CD8-positive, alpha-beta memory T cell (primary cell): ENCODE data around the gene CCT7. TPM values are rescaled to one million over a fixed set of nuclear protein-coding genes. Genes with fewer than 3 reads are reported as not detected.
A peak's percentile ranks its signal among the peaks of the same experiment; 100 is the strongest.

ENCODE experiments used
- CTCF ChIA-PET: fragments of 350-600 bp; sonication (Branson Sonifier 250); formaldehyde crosslinking; loops from one replicate; lab custom pipeline; 2021; ENCODE audit warnings: antibody characterized with exemption; lab: Charles Lee
- POLR2A ChIA-PET: fragments of 350-600 bp; sonication (Branson Sonifier 250); formaldehyde crosslinking; loops from one replicate; lab custom pipeline; 2021; ENCODE audit warnings: antibody characterized with exemption; lab: Charles Lee
- DNase-seq, 5 donors: peaks; one replicate each; pipeline versions ENCODE4 v3.0.0 to v3.0.0-alpha.2; 2020 to 2022; ENCODE audit warnings: mixed read lengths in 1 of 5
- H3K27ac ChIP-seq: one replicate; pipeline ENCODE4 v1.7.0; 2013; ENCODE audit warnings: low read depth, mild to moderate bottlenecking, low read length, moderate library complexity
- H3K27me3 ChIP-seq: 2 replicates; pipeline ENCODE4 v1.7.0; 2013; ENCODE audit warnings: low read length, mild to moderate bottlenecking; ENCODE audit not compliant: insufficient read depth, poor library complexity, severe bottlenecking
- H3K36me3 ChIP-seq: 2 replicates; pipeline ENCODE4 v1.7.0; 2013; ENCODE audit warnings: mild to moderate bottlenecking, low read length, moderate library complexity; ENCODE audit not compliant: insufficient read depth
- H3K4me1 ChIP-seq: 2 replicates; pipeline ENCODE4 v1.7.0; 2013; ENCODE audit warnings: mild to moderate bottlenecking, low read length, moderate library complexity; ENCODE audit not compliant: insufficient read depth
- H3K4me3 ChIP-seq: 2 replicates; pipeline ENCODE4 v1.7.0; 2013; ENCODE audit warnings: mild to moderate bottlenecking, low read length
- H3K9me3 ChIP-seq: 2 replicates; pipeline ENCODE4 v1.7.0; 2013; ENCODE audit warnings: mild to moderate bottlenecking, low read length
- H3K27ac Mint-ChIP-seq, 8 donors: one replicate each; pipeline ENCODE4 v1.8.0; 2020 to 2021; ENCODE audit warnings: mixed read lengths in 8 of 8, mild to moderate bottlenecking in 6 of 8, inconsistent platforms in 3 of 8, moderate library complexity in 3 of 8
- H3K27me3 Mint-ChIP-seq, 2 donors: one replicate each; pipeline ENCODE4 v1.8.0; 2020 to 2021; ENCODE audit warnings: mixed read lengths in 2 of 2, mild to moderate bottlenecking in 1 of 2, moderate library complexity in 1 of 2
- H3K36me3 Mint-ChIP-seq, 3 donors: one replicate each; pipeline ENCODE4 v1.8.0; 2020 to 2021; ENCODE audit warnings: mixed read lengths in 3 of 3, inconsistent platforms in 1 of 3, mild to moderate bottlenecking in 1 of 3
- H3K4me1 Mint-ChIP-seq, 3 donors: one replicate each; pipeline ENCODE4 v1.8.0; 2020 to 2021; ENCODE audit warnings: mixed read lengths in 3 of 3, inconsistent platforms in 1 of 3, mild to moderate bottlenecking in 1 of 3
- H3K4me3 Mint-ChIP-seq, 7 donors: one replicate each; pipeline ENCODE4 v1.8.0; 2020 to 2021; ENCODE audit warnings: mixed read lengths in 7 of 7, mild to moderate bottlenecking in 6 of 7, moderate library complexity in 4 of 7, inconsistent platforms in 2 of 7
- H3K9me3 Mint-ChIP-seq, 5 donors: one replicate each; pipeline ENCODE4 v1.8.0; 2020 to 2022; ENCODE audit warnings: mixed read lengths in 5 of 5, mild to moderate bottlenecking in 3 of 5, moderate library complexity in 2 of 5, inconsistent platforms in 1 of 5
- polyA plus RNA-seq: library from polyadenylated mRNA; unstranded; fragments of 300-500 nt; fragmentation: Illumina TruSeq; gene quantifications from one replicate; pipeline ENCODE4 v1.2.3, GENCODE V29; 2021
- total RNA-seq, 2 experiments: library from RNA; stranded (reverse); gene quantifications; one replicate each; pipeline ENCODE4 v1.2.3, GENCODE V29; 2021

The CCT7 gene
- total and polyA plus RNA-seq, 3 experiments from 2014 or later: 263 to 758 (median 750) TPM

DNA sequence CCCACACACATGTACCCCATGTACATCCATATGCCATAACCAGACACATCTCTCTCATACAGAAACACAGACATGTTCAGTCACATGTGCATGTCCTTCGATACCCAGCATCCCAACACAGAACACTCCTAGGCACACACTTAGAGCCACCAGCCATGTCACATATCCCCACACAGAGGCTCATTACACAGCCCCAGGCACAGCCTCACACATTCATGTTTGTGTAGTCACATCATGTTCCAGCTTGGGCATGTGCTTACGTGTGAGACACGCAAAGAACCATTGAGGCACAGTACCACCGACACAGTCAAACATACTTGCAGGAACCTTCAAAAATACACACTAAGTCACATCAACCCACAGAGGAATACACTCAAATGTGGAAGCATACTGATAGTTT lies 32.9 kb downstream of the CCT7 start:
- Mint-ChIP-seq H3K4me1 (peaks cover 21 to 34% (median 25%) of the 10 kb centered on the region in 3 donors), H3K9me3 (peaks cover 0 to 1% (median 0%) of the 10 kb centered on the region in 5 donors), H3K27me3 (no peaks in the 10 kb centered on the region), H3K36me3 (peaks cover 0 to 31% (median 5%) of the 10 kb centered on the region in 3 donors), H3K4me3 (peak overlapping the region in 2 of 7 donors; percentile 1 to 33), H3K27ac (no peak overlapping the region)
- no peaks in the 10 kb centered on the region for H3K27me3 ChIP-seq
- DNase-seq: no peak
- no peaks in the 10 kb centered on the region for H3K36me3 ChIP-seq
- H3K9me3 ChIP-seq: no peaks in the 10 kb centered on the region
- ChIA-PET POLR2A (no interaction called here), CTCF (interaction anchor here (2.5 kb wide), 1 partner anchor 23 kb away, joined by 21 read pairs; no protein-coding TSS in a partner anchor)
- no peak overlapping the region for H3K27ac ChIP-seq
- H3K4me3 ChIP-seq: no peak overlapping the region
- H3K4me1 ChIP-seq: peaks cover 11% of the 10 kb centered on the region

DNA sequence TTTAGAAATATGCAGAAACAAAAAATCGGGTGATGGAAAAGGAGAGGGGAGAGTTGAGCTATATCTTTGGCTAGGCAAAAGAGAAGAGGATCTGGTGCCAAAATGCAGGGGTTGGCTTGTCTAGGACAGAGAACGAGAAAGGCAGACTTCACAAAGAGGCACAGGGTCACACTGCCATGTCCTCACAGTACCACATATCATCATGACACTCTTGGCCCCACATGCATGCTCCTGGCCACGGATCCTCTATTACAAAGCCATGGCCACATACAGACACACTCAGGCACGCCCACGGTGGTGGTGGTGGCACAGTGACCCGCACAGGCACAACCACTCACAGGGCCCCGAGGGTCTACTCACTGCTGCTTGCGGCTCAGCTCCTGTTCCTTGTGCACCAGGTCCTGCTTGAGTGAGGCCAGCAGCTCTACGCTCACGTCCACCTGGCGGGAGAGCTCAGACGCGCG lies 34.3 kb downstream of the CCT7 start:
- Histone ChIP-seq H3K4me1 (peaks cover 11% of the 10 kb centered on the region), H3K4me3 (no peak overlapping the region), H3K9me3 (no peaks in the 10 kb centered on the region), H3K27me3 (no peaks in the 10 kb centered on the region), H3K27ac (no peak overlapping the region), H3K36me3 (no peaks in the 10 kb centered on the region)
- Mint-ChIP-seq H3K4me3 (peak overlapping the region; percentile 47 to 81 (median 60)), H3K27ac (peak overlapping the region in 2 of 8 donors; percentile 37 to 44), H3K36me3 (peaks cover 0 to 20% (median 5%) of the 10 kb centered on the region in 3 donors), H3K4me1 (peaks cover 21 to 34% (median 25%) of the 10 kb centered on the region in 3 donors), H3K27me3 (no peaks in the 10 kb centered on the region), H3K9me3 (peaks cover 0 to 1% (median 0%) of the 10 kb centered on the region in 5 donors)
- CTCF ChIA-PET: interaction anchor here (0.9 to 2.5 kb wide), 8 partner anchors 10 to 55 kb away, joined by 3 to 21 read pairs (median 4); partner anchors contain the start of gene PRADC1
- POLR2A ChIA-PET: interaction anchor here (0.7 to 1.6 kb wide), 2 partner anchors 22 to 34 kb away, joined by 3 to 5 read pairs; partner anchors contain the start of gene CCT7
- DNase-seq: no peak

DNA sequence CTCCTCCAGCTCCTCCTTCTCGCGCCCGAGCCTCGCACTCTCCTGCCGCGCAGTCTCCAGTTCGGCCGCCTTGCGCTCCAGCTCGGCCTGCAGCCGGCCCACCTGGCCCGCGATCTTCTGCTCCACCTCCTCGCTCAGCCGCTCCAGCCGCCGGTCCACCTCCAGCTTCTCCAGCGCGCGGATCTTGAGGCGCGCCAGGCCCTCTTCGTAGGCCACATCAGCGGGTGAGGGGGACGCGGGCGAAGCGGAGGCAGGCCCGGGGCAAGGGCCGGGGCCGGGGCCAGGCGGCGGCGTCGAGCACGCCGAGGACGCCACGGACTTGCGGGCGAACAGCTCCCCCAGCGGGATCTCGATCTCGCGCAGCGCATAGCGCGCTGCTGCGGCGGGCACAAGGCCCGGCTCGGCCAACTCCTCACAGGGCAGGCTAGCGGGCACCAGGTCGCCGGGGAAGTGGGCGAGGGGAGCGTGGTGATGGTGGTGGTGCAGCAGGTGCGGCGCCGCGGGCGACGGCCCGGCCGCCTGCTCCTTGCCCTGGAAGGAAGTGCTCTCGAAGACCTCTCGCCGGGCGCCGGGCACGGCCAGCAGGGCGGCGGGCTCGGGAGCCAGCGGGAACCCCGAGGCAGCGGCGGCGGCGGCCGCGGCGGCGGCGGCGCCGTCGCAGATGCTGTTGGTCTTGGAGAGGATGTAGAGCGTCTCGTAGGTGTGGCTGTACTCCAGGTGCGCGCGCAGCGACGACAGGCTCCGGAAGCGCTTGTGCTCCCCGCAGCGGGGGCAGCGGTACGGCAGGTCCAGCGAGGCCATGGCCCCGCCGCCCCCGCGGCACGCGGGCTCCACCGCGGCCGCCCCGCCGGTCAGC lies 35.0 kb downstream of the CCT7 start:
- Mint-ChIP-seq H3K4me1 (peaks cover 21 to 34% (median 25%) of the 10 kb centered on the region in 3 donors), H3K4me3 (peak overlapping the region; percentile 44 to 81 (median 60)), H3K9me3 (peaks cover 0 to 1% (median 0%) of the 10 kb centered on the region in 5 donors), H3K27me3 (no peaks in the 10 kb centered on the region), H3K27ac (peak overlapping the region in 1 of 8 donors; percentile 12), H3K36me3 (peaks cover 0 to 14% (median 9%) of the 10 kb centered on the region in 3 donors)
- no peaks in the 10 kb centered on the region for H3K27me3 ChIP-seq
- H3K9me3 ChIP-seq: no peaks in the 10 kb centered on the region
- DNase-seq: peak; percentile 69 to 90 (median 71)
- no peak overlapping the region for H3K27ac ChIP-seq
- POLR2A ChIA-PET: interaction anchor here (0.7 to 1.6 kb wide), 2 partner anchors 21 to 35 kb away, joined by 3 to 5 read pairs; partner anchors contain the start of gene CCT7
- no peak overlapping the region for H3K4me3 ChIP-seq
- H3K4me1 ChIP-seq: peaks cover 11% of the 10 kb centered on the region
- no peaks in the 10 kb centered on the region for H3K36me3 ChIP-seq
- CTCF ChIA-PET: interaction anchor here (0.9 to 2.5 kb wide), 8 partner anchors 9 to 56 kb away, joined by 3 to 21 read pairs (median 4); partner anchors contain the start of gene PRADC1

DNA sequence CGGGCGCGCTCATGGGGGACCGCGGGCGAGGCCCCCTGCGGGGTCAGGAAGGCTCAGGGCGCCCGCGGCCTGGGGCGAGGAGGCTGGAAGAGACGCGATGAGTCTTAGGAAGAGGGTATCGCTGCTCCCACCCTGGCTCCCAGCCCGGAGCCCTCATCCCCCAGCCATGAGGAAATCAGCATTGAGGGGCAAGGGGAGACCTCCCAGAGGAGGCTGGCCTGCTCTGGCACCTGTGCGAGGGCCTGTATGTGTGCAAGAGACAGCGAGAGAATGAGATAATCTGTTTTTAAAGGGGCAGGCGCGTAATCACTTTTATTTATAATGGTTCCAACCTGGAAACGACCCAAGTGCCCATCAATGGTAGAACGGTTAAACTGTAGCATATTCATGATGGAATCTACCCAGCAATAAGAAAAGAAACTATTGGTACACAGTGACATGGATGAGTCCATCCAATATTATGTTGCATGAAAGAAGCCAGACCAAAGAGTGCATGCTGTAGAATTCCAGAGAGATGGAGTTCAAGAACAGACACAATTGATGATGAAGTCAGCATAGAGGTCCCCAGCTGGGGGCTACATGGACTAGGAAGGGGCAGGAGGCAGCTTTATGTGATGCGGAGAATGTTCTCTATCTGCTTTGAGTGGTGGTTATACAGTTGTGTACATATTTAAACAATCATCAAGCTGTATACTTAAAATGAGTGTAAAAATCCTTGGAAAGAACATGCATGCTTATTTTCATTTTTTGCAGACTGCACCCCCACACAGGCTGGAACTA lies 35.8 kb downstream of the CCT7 start:
- H3K4me1 ChIP-seq: peaks cover 11% of the 10 kb centered on the region
- CTCF ChIA-PET: interaction anchor here (0.9 kb wide), 1 partner anchor 35 kb away, joined by 3 read pairs; the partner anchor contains the start of gene CCT7
- POLR2A ChIA-PET: interaction anchor here (1.6 kb wide), 1 partner anchor 20 kb away, joined by 5 read pairs; no protein-coding TSS in a partner anchor
- H3K27me3 Mint-ChIP-seq: no peaks in the 10 kb centered on the region
- H3K36me3 Mint-ChIP-seq: peaks cover 0 to 11% (median 7%) of the 10 kb centered on the region in 3 donors
- H3K9me3 Mint-ChIP-seq: peaks cover 0 to 1% (median 0%) of the 10 kb centered on the region in 5 donors
- peak overlapping the region; percentile 42 for H3K4me3 ChIP-seq
- H3K27ac ChIP-seq: no peak overlapping the region
- H3K9me3 ChIP-seq: no peaks in the 10 kb centered on the region
- H3K27me3 ChIP-seq: no peaks in the 10 kb centered on the region
- peak overlapping the region; percentile 58 to 72 (median 63) for H3K4me3 Mint-ChIP-seq
- H3K36me3 ChIP-seq: no peaks in the 10 kb centered on the region
- DNase-seq: no peak
- peaks cover 21 to 34% (median 25%) of the 10 kb centered on the region in 3 donors for H3K4me1 Mint-ChIP-seq
- peak overlapping the region in 6 of 8 donors; percentile 12 to 88 (median 62) for H3K27ac Mint-ChIP-seq

DNA sequence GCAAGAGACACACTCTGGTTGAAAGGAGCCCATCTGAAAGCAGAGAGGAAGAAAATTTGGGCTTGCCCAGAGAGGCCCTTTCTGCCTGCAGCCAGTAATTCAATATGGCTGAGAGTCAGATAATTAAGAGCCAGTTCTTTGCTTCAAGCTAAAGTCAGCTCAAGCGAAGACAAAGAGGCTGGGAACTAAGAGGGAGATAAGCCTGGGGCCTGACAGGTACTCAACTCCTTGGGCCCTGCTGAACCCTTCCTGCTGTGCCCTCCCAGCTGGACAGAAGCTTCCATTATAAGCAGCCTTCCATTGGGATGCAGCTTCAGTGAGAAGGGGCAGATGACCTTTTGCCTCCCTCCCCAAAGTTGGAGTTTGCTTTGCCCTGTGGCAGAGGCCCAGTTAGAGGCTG lies 38.2 kb downstream of the CCT7 start:
- ChIA-PET CTCF (interaction anchor here (1.4 to 1.6 kb wide), 3 partner anchors 13 to 59 kb away, joined by 3 to 10 read pairs (median 4); no protein-coding TSS in a partner anchor), POLR2A (no interaction called here)
- peaks cover 16 to 28% (median 19%) of the 10 kb centered on the region in 3 donors for H3K4me1 Mint-ChIP-seq
- no peaks in the 10 kb centered on the region for H3K36me3 ChIP-seq
- no peaks in the 10 kb centered on the region for H3K9me3 ChIP-seq
- H3K4me3 ChIP-seq: no peak overlapping the region
- no peak for DNase-seq
- no peak overlapping the region for H3K27ac Mint-ChIP-seq
- peaks cover 0 to 1% (median 0%) of the 10 kb centered on the region in 5 donors for H3K9me3 Mint-ChIP-seq
- H3K36me3 Mint-ChIP-seq: peaks cover 0 to 8% (median 2%) of the 10 kb centered on the region in 3 donors
- H3K4me3 Mint-ChIP-seq: no peak overlapping the region
- peaks cover 11% of the 10 kb centered on the region for H3K4me1 ChIP-seq
- no peaks in the 10 kb centered on the region for H3K27me3 Mint-ChIP-seq
- H3K27ac ChIP-seq: no peak overlapping the region
- H3K27me3 ChIP-seq: no peaks in the 10 kb centered on the region

DNA sequence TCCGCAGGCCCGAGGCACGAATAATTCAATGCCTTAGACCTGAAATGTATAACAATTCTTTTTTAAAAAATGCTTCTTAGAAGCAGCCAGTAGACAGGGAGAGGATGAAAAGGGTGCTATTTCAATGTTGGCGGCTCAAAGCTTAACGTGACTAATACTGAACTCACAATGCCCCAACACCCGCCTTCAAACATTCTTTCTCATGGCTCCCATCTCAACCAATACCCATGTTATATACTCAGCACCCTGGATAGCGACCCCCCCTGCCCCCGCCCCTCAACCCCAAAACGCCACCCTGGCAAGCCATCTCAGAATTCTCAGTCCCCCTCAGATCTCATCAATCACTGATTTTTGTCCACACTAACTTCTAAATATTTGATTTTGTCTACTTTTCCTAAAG lies 45.7 kb downstream of the CCT7 start:
- ChIA-PET POLR2A (interaction anchor here (0.5 kb wide), 1 partner anchor 166 kb away, joined by 3 read pairs; no protein-coding TSS in a partner anchor), CTCF (interaction anchor here (6.2 kb wide), 1 partner anchor 11 kb away, joined by 39 read pairs; the partner anchor contains the start of gene EGR4)
- Mint-ChIP-seq H3K4me3 (peak overlapping the region in 1 of 7 donors; percentile 59), H3K27me3 (no peaks in the 10 kb centered on the region), H3K4me1 (peaks cover 8 to 19% (median 19%) of the 10 kb centered on the region in 3 donors), H3K27ac (no peak overlapping the region), H3K9me3 (no peaks in the 10 kb centered on the region), H3K36me3 (peaks cover 0 to 9% (median 5%) of the 10 kb centered on the region in 3 donors)
- H3K9me3 ChIP-seq: no peaks in the 10 kb centered on the region
- no peak overlapping the region for H3K4me3 ChIP-seq
- no peaks in the 10 kb centered on the region for H3K36me3 ChIP-seq
- peaks cover 13% of the 10 kb centered on the region for H3K4me1 ChIP-seq
- no peaks in the 10 kb centered on the region for H3K27me3 ChIP-seq
- no peak for DNase-seq
- no peak overlapping the region for H3K27ac ChIP-seq

DNA sequence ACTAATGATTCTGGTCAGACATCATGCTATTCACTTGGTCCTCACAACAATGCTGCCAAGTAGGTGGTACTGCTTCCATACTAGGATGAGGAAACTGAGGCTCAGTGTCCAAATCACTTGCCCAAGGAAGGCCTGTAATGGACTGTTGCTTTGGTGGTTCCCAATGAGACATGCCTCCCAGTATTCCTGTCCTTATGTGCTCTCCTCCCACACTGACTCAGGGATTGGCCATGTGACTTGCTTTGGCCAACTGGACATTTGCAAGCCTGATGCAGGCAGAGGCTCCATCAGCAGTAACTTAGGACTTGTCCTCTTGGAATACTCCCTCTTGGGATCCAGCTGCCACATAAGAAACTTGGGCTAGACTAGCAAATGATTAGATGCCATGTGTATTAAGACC lies 47.1 kb downstream of the CCT7 start:
- peaks cover 17 to 33% (median 32%) of the 10 kb centered on the region in 3 donors for H3K4me1 Mint-ChIP-seq
- ChIA-PET CTCF (interaction anchor here (0.9 to 1.3 kb wide), 2 partner anchors 9 to 13 kb away, joined by 3 to 4 read pairs; no protein-coding TSS in a partner anchor), POLR2A (no interaction called here)
- no peaks in the 10 kb centered on the region for H3K9me3 Mint-ChIP-seq
- no peak overlapping the region for H3K4me3 ChIP-seq
- H3K9me3 ChIP-seq: no peaks in the 10 kb centered on the region
- H3K36me3 ChIP-seq: no peaks in the 10 kb centered on the region
- peak overlapping the region in 1 of 7 donors; percentile 47 for H3K4me3 Mint-ChIP-seq
- H3K4me1 ChIP-seq: peaks cover 18% of the 10 kb centered on the region
- no peaks in the 10 kb centered on the region for H3K27me3 ChIP-seq
- no peaks in the 10 kb centered on the region for H3K27me3 Mint-ChIP-seq
- DNase-seq: no peak
- peaks cover 0 to 7% (median 5%) of the 10 kb centered on the region in 3 donors for H3K36me3 Mint-ChIP-seq
- no peak overlapping the region for H3K27ac Mint-ChIP-seq
- no peak overlapping the region for H3K27ac ChIP-seq
